Stimulated activated naive CD8-positive, alpha-beta T cell treated with anti-CD3 and anti-CD28 coated beads, Interleukin-15, Interleukin-2, amounts not matched to agents 100 ng/mL and 50 ng/mL, for 24 hours (primary cell): Measurements from ENCODE around the gene VPS8.
A peak's percentile ranks its signal among the peaks of the same experiment; 100 is the strongest.

Experiments
- H3K27ac Mint-ChIP-seq: one replicate; pipeline ENCODE4 v1.8.0; 2021; ENCODE audit warnings: mild to moderate bottlenecking, mixed read lengths
- H3K27me3 Mint-ChIP-seq: one replicate; pipeline ENCODE4 v1.8.0; 2021; ENCODE audit warnings: mixed read lengths
- H3K36me3 Mint-ChIP-seq: one replicate; pipeline ENCODE4 v1.8.0; 2021; ENCODE audit warnings: low read depth, mixed read lengths
- H3K4me1 Mint-ChIP-seq: one replicate; pipeline ENCODE4 v1.8.0; 2021; ENCODE audit warnings: low read depth, mixed read lengths
- H3K4me3 Mint-ChIP-seq: one replicate; pipeline ENCODE4 v1.8.0; 2021; ENCODE audit warnings: mild to moderate bottlenecking, mixed read lengths
- H3K9me3 Mint-ChIP-seq: one replicate; pipeline ENCODE4 v1.8.0; 2021; ENCODE audit warnings: mixed read lengths

VPS8 gene, protein sequence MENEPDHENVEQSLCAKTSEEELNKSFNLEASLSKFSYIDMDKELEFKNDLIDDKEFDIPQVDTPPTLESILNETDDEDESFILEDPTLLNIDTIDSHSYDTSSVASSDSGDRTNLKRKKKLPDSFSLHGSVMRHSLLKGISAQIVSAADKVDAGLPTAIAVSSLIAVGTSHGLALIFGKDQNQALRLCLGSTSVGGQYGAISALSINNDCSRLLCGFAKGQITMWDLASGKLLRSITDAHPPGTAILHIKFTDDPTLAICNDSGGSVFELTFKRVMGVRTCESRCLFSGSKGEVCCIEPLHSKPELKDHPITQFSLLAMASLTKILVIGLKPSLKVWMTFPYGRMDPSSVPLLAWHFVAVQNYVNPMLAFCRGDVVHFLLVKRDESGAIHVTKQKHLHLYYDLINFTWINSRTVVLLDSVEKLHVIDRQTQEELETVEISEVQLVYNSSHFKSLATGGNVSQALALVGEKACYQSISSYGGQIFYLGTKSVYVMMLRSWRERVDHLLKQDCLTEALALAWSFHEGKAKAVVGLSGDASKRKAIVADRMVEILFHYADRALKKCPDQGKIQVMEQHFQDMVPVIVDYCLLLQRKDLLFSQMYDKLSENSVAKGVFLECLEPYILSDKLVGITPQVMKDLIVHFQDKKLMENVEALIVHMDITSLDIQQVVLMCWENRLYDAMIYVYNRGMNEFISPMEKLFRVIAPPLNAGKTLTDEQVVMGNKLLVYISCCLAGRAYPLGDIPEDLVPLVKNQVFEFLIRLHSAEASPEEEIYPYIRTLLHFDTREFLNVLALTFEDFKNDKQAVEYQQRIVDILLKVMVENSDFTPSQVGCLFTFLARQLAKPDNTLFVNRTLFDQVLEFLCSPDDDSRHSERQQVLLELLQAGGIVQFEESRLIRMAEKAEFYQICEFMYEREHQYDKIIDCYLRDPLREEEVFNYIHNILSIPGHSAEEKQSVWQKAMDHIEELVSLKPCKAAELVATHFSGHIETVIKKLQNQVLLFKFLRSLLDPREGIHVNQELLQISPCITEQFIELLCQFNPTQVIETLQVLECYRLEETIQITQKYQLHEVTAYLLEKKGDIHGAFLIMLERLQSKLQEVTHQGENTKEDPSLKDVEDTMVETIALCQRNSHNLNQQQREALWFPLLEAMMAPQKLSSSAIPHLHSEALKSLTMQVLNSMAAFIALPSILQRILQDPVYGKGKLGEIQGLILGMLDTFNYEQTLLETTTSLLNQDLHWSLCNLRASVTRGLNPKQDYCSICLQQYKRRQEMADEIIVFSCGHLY (N-terminal part only)

DNA sequence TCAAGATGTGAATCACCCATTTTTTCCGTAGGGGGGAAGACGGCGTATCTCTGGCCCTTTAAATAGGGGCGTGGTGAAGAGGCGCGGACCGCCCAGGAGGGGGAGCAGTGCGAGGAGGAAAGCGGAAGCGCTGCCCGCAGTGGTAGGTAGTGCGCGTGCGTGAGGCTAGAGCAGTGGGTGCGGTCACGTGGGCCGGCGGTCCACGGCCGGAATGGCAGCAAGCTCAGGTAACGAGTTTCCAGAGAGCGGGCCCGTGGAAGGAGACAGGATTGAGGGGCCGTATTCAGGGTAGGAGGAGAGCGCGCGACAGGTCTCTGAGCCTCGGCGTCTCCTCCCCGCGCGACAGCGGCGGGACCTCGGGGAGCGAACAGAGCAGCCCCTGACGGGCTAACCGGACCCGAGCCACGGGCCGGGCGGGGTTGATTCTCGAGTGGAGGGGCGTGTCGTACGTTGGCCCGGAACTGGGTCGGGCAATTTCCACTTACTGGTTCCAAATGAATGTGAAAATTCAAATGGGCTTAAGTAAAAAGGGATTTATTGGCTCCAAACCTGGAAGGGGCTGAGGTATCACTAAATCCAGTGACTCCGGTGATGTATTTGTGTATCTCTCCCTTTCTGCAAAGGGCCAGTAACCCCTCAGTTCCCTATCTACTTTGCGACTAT, at the start of gene VPS8:
Gene VPS8, plus strand, starts transcription at position 168 of the 663 bp plus-strand sequence. CDS start 12,467 bp downstream, outside the sequence.
- Mint-ChIP-seq H3K27me3 (peaks cover 3% of the 10 kb centered on the region), H3K27ac (peak within 1 kb of the TSS; percentile 100), H3K36me3 (peaks cover 5% of the 10 kb centered on the region), H3K4me3 (peak within 1 kb of the TSS; percentile 100), H3K9me3 (no peaks in the 10 kb centered on the region), H3K4me1 (peaks cover 67% of the 10 kb centered on the region)

DNA sequence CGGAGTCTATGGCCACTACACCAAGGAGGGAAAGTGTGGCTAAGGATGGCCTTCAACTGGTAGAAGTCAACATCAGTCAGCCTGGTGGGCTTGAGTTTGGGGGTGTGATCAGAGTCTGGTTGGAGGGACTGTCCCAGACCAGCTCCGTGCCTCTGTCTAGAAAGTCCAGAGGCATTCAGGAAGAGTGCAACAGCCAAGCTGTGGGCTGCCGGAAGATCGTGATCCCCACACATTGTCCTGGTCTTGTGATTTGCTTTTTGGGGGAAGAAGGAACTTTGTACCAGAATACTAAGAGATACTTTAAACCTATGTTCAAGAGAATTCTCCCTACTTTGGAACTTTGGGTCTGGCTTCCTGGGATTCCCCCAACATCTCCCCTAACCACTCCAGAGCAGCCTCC, 47.8 kb upstream of the VPS8 start:
- H3K4me3 Mint-ChIP-seq, result no peak overlapping the region
- H3K36me3 Mint-ChIP-seq, result no peaks in the 10 kb centered on the region
- H3K4me1 Mint-ChIP-seq, result peaks cover 4% of the 10 kb centered on the region
- no peaks in the 10 kb centered on the region for H3K9me3 Mint-ChIP-seq
- peaks cover 10% of the 10 kb centered on the region for H3K27me3 Mint-ChIP-seq
- H3K27ac Mint-ChIP-seq, result no peak overlapping the region

DNA sequence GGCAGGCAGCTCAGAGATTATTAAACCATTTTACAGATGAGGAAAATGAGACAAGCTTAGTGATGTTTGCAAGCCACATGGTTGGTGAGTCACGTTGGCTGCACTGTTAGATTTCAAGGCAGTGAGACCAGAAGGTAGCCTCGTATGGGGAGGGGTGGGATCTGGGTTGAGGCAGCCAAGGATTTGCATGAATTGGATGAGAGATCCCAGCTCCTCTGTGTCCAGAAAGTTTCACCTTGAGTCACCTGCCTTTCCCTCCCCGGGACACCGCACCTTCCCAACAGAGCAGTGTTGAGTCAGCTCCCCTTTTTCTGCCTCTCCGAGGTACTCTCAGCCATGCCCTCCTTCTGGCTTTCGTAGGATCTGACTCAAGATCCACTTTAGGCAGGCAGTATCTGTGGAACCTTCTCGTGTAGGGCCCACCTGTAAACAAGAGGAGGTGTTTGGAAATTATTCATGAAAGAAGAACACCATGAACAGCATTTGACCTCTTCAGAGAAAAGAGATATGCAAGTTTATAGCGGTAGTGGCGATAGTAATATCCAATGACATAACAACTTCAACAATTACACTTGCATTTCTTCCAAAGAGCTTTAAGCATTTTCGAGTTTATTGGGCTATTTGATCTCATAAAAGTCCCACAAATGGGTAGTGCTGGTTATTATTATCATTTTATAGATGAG, 46.8 kb upstream of the VPS8 start:
- H3K4me3 Mint-ChIP-seq, result no peak overlapping the region
- no peak overlapping the region for H3K27ac Mint-ChIP-seq
- H3K27me3 Mint-ChIP-seq, result peaks cover 10% of the 10 kb centered on the region
- H3K4me1 Mint-ChIP-seq, result peaks cover 4% of the 10 kb centered on the region
- H3K36me3 Mint-ChIP-seq, result no peaks in the 10 kb centered on the region
- no peaks in the 10 kb centered on the region for H3K9me3 Mint-ChIP-seq

DNA sequence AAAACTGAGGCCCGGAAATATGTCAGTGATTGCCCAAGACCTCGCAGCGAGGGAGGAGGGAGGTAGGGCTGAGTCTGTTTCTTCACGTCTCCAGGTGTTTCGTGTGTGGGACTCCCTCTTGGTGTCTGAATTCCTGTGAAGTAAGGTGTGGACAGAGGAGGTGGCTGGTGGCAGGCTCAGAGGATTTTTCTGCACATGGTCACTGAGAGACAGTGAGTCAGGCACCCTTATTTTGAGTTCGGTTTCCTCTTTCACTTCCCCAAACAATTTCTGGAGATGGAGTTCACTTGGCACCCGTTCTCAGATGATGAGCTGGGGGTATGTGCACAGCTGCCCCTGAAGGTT, 46.3 kb upstream of the VPS8 start:
- H3K27me3 Mint-ChIP-seq, result peaks cover 10% of the 10 kb centered on the region
- H3K36me3 Mint-ChIP-seq, result no peaks in the 10 kb centered on the region
- no peaks in the 10 kb centered on the region for H3K9me3 Mint-ChIP-seq
- H3K4me3 Mint-ChIP-seq, result no peak overlapping the region
- peaks cover 4% of the 10 kb centered on the region for H3K4me1 Mint-ChIP-seq
- H3K27ac Mint-ChIP-seq, result no peak overlapping the region

DNA sequence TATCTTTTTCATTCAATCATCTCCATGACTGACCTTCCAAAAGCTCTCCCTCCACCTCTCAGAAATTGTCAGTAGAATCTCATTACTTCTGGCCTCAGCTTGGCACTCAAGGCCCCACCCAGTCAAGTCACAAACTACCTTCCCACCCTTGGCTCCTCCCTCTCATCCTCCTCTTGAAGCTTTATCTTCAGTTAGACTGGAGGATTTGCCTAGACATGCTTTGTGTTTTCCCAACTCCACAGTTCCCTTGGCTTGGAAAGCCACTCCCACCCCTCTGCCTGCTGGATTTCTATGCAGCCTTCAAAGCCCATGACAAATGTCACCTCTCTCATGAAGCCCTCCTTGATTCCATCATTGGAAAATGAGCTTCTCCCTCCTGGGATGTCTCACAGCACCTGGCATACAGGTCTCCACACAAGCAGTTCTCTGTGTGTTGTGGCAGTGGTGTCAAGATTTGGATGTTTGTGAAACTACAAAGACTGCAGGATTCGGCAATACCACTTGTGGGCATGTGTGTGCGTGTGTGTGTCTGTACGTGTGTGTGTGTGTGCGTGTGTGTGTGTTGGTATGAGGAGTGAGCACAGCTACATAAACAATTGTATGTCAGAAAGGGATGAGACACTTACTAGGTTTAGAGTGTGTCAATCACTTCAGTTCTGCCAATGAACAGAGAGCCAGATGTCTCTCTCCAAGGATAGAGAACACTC, 45.3 kb upstream of the VPS8 start:
- H3K4me3 Mint-ChIP-seq, result no peak overlapping the region
- no peaks in the 10 kb centered on the region for H3K9me3 Mint-ChIP-seq
- no peak overlapping the region for H3K27ac Mint-ChIP-seq
- peaks cover 4% of the 10 kb centered on the region for H3K4me1 Mint-ChIP-seq
- H3K36me3 Mint-ChIP-seq, result no peaks in the 10 kb centered on the region
- H3K27me3 Mint-ChIP-seq, result peaks cover 10% of the 10 kb centered on the region

DNA sequence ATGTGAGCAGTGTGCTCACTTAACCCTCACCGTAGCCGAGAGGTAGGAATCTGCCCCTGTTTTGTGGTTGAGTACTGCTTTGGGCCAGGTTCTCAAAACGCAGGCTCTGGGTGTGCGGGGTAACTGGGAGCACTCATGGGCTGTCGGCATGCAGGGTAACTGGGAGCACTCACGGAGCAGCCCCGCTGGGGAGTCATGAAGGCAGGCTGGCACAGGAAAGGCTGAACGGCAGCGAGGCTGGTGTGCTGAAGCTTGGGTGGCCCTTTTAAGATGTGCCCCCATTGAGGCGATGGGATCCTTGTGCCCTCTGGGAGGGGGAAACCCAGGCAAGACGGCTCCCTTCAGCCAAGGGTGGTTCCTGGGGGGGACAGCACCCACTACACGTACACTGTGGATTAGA, 44.6 kb upstream of the VPS8 start:
- peaks cover 4% of the 10 kb centered on the region for H3K4me1 Mint-ChIP-seq
- peaks cover 10% of the 10 kb centered on the region for H3K27me3 Mint-ChIP-seq
- no peak overlapping the region for H3K27ac Mint-ChIP-seq
- H3K9me3 Mint-ChIP-seq, result no peaks in the 10 kb centered on the region
- no peaks in the 10 kb centered on the region for H3K36me3 Mint-ChIP-seq
- H3K4me3 Mint-ChIP-seq, result no peak overlapping the region

DNA sequence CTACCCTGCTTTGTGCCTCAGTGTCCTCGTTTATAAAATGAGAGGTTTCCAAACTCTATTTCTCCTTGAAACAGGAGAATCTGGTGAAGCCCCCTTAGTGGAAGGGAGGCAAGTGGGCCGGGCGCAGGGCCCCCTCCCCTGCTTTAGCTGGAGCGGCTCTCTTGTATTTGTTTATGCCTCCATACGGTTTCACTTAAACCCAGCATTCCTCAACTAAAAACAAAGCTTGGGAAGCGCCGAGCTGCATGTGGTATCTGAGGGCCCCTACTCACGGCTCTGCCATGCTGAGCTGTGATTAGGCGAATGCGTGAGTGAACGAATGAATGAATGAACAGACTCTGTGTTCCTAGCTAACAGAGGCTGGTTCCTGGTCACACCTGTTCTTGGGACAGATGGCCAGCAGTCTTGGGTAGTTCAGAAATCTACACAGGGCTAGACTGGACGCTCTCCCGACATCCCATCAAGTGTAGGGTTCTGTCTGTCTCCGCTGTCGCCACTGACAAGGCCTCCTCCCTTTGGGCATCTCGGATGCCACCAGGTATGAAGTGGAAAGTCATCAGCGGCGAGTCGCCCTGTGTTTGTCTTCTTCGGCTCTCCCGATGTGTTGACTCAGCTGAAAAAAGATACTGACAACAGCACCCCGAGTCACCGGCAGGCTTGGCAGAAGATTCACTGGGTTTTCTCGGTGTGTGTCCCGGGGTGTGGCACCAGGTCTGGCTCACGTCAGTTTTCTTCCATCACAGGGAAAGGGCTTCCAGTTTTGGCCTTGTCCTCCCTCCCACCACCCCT, 42.4 kb upstream of the VPS8 start:
- Mint-ChIP-seq H3K4me1 (peaks cover 4% of the 10 kb centered on the region), H3K9me3 (no peaks in the 10 kb centered on the region), H3K27ac (no peak overlapping the region), H3K4me3 (no peak overlapping the region), H3K27me3 (peaks cover 10% of the 10 kb centered on the region), H3K36me3 (no peaks in the 10 kb centered on the region)

DNA sequence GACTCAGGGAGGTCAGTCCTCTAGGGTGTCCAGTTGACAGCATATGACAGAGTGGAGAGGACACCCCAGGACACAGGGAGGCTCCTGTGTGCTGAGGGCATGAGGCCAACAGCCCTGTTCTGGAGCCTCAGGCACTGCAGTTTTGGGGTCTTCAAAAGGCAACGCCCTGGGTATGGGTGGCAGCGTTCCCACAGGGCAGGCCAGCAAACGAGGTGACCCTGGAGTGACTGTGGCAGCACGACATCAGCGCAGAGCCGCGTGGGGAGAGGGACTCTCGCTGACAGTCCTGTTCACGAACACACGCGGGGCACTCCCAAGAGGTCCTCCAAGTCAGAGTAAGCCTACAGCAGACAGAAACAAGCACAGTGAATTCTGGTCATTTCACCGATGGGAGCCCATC, 41.4 kb upstream of the VPS8 start:
- no peak overlapping the region for H3K27ac Mint-ChIP-seq
- H3K27me3 Mint-ChIP-seq, result peaks cover 10% of the 10 kb centered on the region
- no peak overlapping the region for H3K4me3 Mint-ChIP-seq
- peaks cover 3% of the 10 kb centered on the region for H3K4me1 Mint-ChIP-seq
- H3K9me3 Mint-ChIP-seq, result no peaks in the 10 kb centered on the region
- no peaks in the 10 kb centered on the region for H3K36me3 Mint-ChIP-seq

DNA sequence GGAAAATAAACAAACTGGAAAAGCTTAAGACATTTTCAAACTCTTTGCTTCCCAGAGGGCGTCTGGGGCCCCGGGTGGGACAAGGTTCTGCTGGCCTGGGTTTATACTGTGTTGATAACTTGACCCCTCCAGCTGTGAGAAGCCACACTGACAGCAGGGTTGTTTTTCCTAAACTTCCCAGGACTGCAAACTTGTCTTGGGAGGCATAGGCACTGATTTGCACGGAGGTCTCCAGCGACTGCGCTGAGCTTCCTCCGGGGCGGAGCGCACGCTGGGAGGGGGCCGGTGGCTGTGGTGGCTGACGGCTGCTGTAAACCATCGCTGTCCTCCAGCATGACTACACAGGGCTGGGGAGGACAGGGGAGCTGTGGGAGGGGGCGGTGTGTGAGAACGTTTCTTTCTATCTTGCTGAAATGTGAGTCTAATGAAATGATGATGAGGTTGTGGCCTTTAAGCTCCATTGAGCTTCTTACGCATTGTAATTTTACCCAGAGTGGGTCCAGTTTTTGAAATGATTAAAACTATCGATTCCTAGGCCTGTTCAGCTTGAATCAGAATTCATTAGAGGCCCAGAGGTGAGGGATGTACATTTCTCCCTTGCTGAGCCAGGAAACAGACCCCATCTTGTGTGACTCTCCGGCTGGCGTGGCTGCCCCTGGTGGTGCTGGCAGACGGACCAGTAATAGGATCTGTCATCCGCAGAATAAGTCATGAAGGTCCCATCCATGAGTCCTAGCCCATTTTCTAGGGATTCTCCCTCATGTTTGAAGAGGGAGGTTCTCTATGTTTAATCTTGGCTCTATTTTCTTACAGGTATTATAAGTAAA, 40.5 kb upstream of the VPS8 start:
- H3K27me3 Mint-ChIP-seq, result peaks cover 7% of the 10 kb centered on the region
- H3K4me3 Mint-ChIP-seq, result no peak overlapping the region
- H3K36me3 Mint-ChIP-seq, result no peaks in the 10 kb centered on the region
- H3K27ac Mint-ChIP-seq, result no peak overlapping the region
- no peaks in the 10 kb centered on the region for H3K4me1 Mint-ChIP-seq
- H3K9me3 Mint-ChIP-seq, result no peaks in the 10 kb centered on the region

DNA sequence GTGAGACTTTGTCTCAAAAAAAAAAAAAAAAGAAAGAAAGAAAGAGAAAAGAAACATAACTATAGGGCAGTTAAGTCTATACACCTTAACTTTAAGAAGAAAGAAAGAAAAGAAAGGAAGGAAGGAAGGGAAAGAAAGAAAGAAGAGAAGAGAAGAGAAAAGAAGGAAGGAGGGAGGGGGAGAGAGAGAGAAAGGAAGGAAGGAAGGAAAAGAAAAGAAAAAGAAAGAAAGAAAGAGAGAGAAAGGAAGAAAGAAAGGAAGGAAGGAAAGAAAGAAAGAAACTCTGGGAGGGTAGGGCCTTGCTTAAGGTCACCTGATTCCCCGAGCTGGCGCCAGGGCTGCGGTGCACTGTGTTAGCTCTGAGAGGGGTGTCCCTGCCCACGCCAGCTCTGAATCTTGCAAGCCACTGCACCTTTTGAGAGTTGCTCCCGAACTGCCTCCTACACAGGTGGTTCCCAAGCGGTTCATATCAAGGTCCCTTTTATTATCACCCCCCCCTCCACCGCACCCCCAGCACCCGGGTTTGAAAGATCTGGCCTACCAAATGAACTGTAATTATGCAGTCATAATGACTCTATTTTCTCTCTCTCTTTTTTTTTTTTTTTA, 39.2 kb upstream of the VPS8 start:
- H3K27ac Mint-ChIP-seq, result no peak overlapping the region
- H3K27me3 Mint-ChIP-seq, result peaks cover 1% of the 10 kb centered on the region
- no peaks in the 10 kb centered on the region for H3K9me3 Mint-ChIP-seq
- no peak overlapping the region for H3K4me3 Mint-ChIP-seq
- no peaks in the 10 kb centered on the region for H3K4me1 Mint-ChIP-seq
- no peaks in the 10 kb centered on the region for H3K36me3 Mint-ChIP-seq

DNA sequence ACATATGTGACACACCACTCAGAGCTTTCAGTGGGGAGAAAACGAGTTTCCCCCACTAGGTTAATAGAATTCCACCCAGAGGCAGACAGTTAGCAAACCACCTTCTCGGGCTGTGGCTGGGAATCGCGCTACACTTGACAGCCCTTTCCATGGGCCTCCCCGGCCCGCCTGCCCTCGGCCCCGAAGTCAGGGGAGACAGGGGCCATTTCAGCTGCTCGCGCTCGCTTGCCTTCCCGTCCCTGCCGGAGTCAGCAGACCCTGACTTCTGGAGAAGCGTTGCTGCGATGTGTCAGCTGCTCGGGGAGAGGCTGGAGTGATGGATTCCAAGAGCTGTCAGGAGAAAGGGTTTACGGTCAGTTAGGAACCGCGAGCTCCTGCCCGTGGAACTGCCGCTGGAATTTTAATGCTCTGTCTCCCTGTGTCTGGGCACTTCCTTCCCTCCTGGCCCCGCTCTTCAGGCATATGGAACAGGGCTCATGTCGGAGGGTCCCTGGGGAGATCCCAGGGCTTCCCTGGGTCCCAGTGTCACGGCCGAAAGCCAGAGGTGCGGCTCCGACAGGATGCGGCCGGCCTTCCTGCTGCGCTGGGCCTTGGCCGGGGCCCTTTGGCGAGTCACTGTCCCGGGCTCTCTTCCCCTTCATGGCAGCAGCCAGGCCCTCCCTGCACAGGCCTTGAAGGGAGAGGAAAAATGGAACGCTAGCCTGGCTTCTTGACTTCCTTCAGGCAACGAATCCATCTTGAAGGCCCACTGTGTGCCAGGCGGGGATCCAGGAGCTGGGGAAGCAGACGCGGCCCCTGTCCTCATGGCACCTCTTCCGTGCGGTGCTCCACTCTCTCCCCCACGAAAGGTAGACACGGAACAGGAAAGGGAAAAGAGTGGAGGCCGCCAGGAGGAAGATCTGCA, 38.4 kb upstream of the VPS8 start:
- Mint-ChIP-seq H3K36me3 (no peaks in the 10 kb centered on the region), H3K27me3 (peaks cover 4% of the 10 kb centered on the region), H3K9me3 (no peaks in the 10 kb centered on the region), H3K27ac (no peak overlapping the region), H3K4me1 (no peaks in the 10 kb centered on the region), H3K4me3 (no peak overlapping the region)
